ENCODE measurements around the gene AFMID. TPM values are rescaled to one million over a fixed set of nuclear protein-coding genes. Genes with fewer than 3 reads are reported as not detected.
A peak's percentile ranks its signal among the peaks of the same experiment; 100 is the strongest.

The AFMID gene
- total and polyA plus RNA-seq, 9 of the 15 experiments (the other 6 are each of a cell fraction or from before 2014, with no cell fraction given): 62.1 to 188 (median 74.4) TPM

DNA sequence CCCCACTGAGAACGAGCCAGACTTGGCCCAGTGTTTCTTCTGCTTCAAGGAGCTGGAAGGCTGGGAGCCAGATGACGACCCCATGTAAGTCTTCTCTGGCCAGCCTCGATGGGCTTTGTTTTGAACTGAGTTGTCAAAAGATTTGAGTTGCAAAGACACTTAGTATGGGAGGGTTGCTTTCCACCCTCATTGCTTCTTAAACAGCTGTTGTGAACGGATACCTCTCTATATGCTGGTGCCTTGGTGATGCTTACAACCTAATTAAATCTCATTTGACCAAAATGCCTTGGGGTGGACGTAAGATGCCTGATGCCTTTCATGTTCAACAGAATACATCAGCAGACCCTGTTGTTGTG lies 27.5 kb downstream of the AFMID start (continued):
- TF ChIP-seq XRCC3 (IDR thresholded peaks at IDR 0.05) (no peak), NFRKB (IDR thresholded peaks at IDR 0.05; ENCODE audit: low read depth) (0 out of 2 replicates have a peak, but pooled peaks have one; percentile 32), NR2C2 (CRISPR knock-in tag; IDR thresholded peaks at IDR 0.05) (no peak), NR2C2 (tag; IDR thresholded peaks at IDR 0.05) (0 out of 2 replicates have a peak, but pooled peaks have one; percentile 5)
- TF ChIP-seq, protein P1, sequence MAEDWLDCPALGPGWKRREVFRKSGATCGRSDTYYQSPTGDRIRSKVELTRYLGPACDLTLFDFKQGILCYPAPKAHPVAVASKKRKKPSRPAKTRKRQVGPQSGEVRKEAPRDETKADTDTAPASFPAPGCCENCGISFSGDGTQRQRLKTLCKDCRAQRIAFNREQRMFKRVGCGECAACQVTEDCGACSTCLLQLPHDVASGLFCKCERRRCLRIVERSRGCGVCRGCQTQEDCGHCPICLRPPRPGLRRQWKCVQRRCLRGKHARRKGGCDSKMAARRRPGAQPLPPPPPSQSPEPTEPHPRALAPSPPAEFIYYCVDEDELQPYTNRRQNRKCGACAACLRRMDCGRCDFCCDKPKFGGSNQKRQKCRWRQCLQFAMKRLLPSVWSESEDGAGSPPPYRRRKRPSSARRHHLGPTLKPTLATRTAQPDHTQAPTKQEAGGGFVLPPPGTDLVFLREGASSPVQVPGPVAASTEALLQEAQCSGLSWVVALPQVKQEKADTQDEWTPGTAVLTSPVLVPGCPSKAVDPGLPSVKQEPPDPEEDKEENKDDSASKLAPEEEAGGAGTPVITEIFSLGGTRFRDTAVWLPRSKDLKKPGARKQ (CRISPR knock-in tag; IDR thresholded peaks at IDR 0.05): no peak
- TF ChIP-seq, protein P2, sequence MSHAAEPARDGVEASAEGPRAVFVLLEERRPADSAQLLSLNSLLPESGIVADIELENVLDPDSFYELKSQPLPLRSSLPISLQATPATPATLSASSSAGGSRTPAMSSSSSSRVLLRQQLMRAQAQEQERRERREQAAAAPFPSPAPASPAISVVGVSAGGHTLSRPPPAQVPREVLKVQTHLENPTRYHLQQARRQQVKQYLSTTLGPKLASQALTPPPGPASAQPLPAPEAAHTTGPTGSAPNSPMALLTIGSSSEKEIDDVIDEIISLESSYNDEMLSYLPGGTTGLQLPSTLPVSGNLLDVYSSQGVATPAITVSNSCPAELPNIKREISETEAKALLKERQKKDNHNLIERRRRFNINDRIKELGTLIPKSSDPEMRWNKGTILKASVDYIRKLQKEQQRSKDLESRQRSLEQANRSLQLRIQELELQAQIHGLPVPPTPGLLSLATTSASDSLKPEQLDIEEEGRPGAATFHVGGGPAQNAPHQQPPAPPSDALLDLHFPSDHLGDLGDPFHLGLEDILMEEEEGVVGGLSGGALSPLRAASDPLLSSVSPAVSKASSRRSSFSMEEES (CRISPR knock-in tag; IDR thresholded peaks at IDR 0.05): no peak

DNA sequence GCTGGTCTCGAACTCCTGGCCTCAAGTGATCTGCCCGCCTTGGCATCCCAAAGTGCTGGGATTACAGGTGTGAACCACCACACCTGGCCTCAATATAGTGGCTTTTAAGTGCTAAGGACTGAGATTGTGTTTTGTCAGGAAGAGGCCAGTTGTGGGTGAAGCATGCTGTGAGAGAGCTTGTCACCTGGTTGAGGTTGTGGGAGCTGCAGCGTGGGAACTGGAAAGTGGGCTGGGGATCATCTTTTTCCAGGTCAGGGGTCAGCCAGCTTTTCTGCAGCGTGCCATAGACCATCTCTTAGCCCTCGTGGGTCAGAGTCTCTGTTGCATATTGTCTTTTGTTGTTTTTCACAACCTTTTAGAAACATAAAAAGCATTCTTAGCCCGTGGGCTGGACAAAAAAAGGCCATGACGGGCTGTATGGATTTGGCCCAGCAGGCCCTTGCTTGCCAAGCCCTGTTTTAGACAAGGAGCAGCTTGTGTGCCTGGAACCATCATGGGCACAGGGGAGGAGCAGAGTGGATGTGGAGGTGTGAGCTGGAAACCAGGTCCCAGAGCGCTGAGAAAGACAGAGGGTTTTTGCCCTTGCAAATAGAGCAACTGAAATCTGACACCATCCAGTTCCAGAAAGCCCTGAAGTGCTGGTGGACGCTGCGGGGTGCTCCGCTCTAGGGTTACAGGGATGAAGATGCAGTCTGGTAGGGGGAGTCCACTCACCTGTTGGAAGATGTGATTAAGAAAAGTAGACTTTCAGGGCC lies 32.4 kb downstream of the AFMID start:
- H3K79me2 ChIP-seq (ENCODE audit: control insufficient read depth, insufficient read depth, low read length): peaks cover 26% of the 10 kb centered on the region
- in situ Hi-C loops (cut with MboI): no loop called here
- CTCF ChIA-PET (ENCODE audit: low intra/inter-chr PET ratio): no interaction called here

More for the DNA sequence above, 32.4 kb downstream of the AFMID start:
- Histone ChIP-seq H3K9me3 (replicated peaks; ENCODE audit: control insufficient read depth, insufficient read depth, low read depth, low read length) (no peaks in the 10 kb centered on the region), H3K4me1 (replicated peaks in 1 of 2; ENCODE audit: control insufficient read depth in 2 of 2, insufficient read depth in 2 of 2, low read length in 2 of 2) (peaks cover 3 to 12% of the 10 kb centered on the region in 2 experiments; a peak in 4 of 5 replicates), H3K4me2 (ENCODE audit: insufficient read depth, low read length) (no peak overlapping the region), H3K36me3 (ENCODE audit: control insufficient read depth, insufficient read depth, low read length) (peaks cover 77% of the 10 kb centered on the region; the same call in 2 of the 3 replicates), H3K27me3 (ENCODE audit: control insufficient read depth in 2 of 2, insufficient read depth in 2 of 2, low read length in 2 of 2) (no peaks in the 10 kb centered on the region; a peak in 1 of 5 replicates), H3K27ac (ENCODE audit: extremely low read depth, low read depth, low read length) (no peak overlapping the region), H4K20me1 (replicated peaks; ENCODE audit: control insufficient read depth, insufficient read depth, low read length) (no peaks in the 10 kb centered on the region), H3K9ac (ENCODE audit: insufficient read depth in 1 of 2, low read depth in 2 of 2, low read length in 2 of 2) (no peak overlapping the region), H3K4me3 (no peak overlapping the region), H3K9me1 (ENCODE audit: control insufficient read depth, insufficient read depth, low read length) (no peaks in the 10 kb centered on the region), H2AFZ (ENCODE audit: low read depth, low read length) (no peak overlapping the region)
- ATAC-seq (no peak), FAIRE-seq (no peak), DNase-seq (ENCODE audit: extremely low read depth in 1 of 4, low spot score in 3 of 4) (no peak)
- POLR2A ChIA-PET: interaction anchor here (0.6 to 1.7 kb wide), 6 partner anchors 12 to 182 kb away, joined by 3 to 7 read pairs (median 3); partner anchors contain the start of genes AFMID, TK1 and TMEM235
- 93% methylated on average over 11 of the region's 11 CpGs for WGBS (ENCODE audit: insufficient coverage, low coverage, missing lambda C conversion rate)
- TF ChIP-seq, protein P3, sequence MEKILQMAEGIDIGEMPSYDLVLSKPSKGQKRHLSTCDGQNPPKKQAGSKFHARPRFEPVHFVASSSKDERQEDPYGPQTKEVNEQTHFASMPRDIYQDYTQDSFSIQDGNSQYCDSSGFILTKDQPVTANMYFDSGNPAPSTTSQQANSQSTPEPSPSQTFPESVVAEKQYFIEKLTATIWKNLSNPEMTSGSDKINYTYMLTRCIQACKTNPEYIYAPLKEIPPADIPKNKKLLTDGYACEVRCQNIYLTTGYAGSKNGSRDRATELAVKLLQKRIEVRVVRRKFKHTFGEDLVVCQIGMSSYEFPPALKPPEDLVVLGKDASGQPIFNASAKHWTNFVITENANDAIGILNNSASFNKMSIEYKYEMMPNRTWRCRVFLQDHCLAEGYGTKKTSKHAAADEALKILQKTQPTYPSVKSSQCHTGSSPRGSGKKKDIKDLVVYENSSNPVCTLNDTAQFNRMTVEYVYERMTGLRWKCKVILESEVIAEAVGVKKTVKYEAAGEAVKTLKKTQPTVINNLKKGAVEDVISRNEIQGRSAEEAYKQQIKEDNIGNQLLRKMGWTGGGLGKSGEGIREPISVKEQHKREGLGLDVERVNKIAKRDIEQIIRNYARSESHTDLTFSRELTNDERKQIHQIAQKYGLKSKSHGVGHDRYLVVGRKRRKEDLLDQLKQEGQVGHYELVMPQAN (IDR thresholded peaks at IDR 0.05; ENCODE audit: borderline replicate concordance): no peak
- no peak for TF ChIP-seq TCF7L2 (IDR thresholded peaks at IDR 0.05; ENCODE audit: low read depth, low read length)
- TF ChIP-seq RBFOX2 (IDR thresholded peaks at IDR 0.05; ENCODE audit: low read depth, low read length): peak; percentile 29; the same call in 1 of the 2 replicates
- intact Hi-C loops (cut with micrococcal nuclease): no loop called here
- BruUV-seq (replicated peaks): no TSS peak
